Left lung (tissue), 10 donors: Measurements from ENCODE around the gene DNAJC27. TPM values are rescaled to one million over a fixed set of nuclear protein-coding genes. Genes with fewer than 3 reads are reported as not detected.

Source experiments
- ATAC-seq: fragments of 200-7000 bp; cut with Tn5 transposase; one replicate; pipeline ENCODE4 v1.9.1; 2020; ENCODE audit warnings: moderate library complexity
- DNase-seq, 4 donors: peaks; one replicate each; pipeline ENCODE4 v3.0.0-alpha.2; 2013 to 2020
- H3K27ac ChIP-seq, 2 donors: fragments of 200-600 bp; sonication (generic) in 1 of 2; one replicate each; pipeline versions ENCODE4 v1.5.0 to v1.8.0; 2020 to 2021
- H3K27me3 ChIP-seq, 2 donors: fragments of 200-600 bp; sonication (generic) in 1 of 2; one replicate each; pipeline versions ENCODE4 v1.5.0 to v1.8.0; 2020 to 2021
- H3K36me3 ChIP-seq, 2 donors: fragments of 200-600 bp; sonication (generic) in 1 of 2; one replicate each; pipeline versions ENCODE4 v1.5.0 to v1.8.0; 2020 to 2021
- H3K4me1 ChIP-seq, 2 donors: fragments of 200-600 bp; one replicate each; pipeline ENCODE4 v1.8.0; 2021
- H3K4me3 ChIP-seq, 2 donors: fragments of 200-600 bp; sonication (generic) in 1 of 2; one replicate each; pipeline versions ENCODE4 v1.5.0 to v1.8.0; 2020 to 2021; ENCODE audit warnings: mild to moderate bottlenecking in 1 of 2
- H3K9me3 ChIP-seq, 2 donors: fragments of 200-600 bp; sonication (generic) in 1 of 2; one replicate each; pipeline versions ENCODE4 v1.5.0 to v1.8.0; 2020 to 2021
- CTCF ChIP-seq, 2 donors: fragments of 200-600 bp; sonication (generic) in 1 of 2; IDR thresholded peaks; one replicate each; pipeline versions ENCODE4 v1.5.0 to v1.8.0; 2021; ENCODE audit warnings: antibody characterized with exemption in 2 of 2
- intact Hi-C, 2 donors: fragments of 100-400 bp; cut with DNase I; formaldehyde crosslinking; loops; one replicate each; pipeline versions ENCODE4 v1.11.2 to v1.14.2; 2022
- polyA plus RNA-seq, 6 donors: library from polyadenylated mRNA; unstranded; fragments of 120-200 nt; gene quantifications; one replicate each; pipeline ENCODE4 v1.2.1, GENCODE V29; 2013; ENCODE audit not compliant: insufficient read length in 6 of 6
- total RNA-seq, 2 donors: library from RNA; stranded (reverse); fragmentation: NEBNext Ultra II Directional; extraction: Animal tissue kit (Norgen Biotek cat#: 25700); gene quantifications; one replicate each; pipeline ENCODE4 v1.2.1, GENCODE V29; 2021
- donor health status: DM: no; HTN: yes; CAD: no.
- donor health status: DM: no; HTN: no; CAD: no.

DNAJC27 gene
- total and polyA plus RNA-seq, 8 donors, result 4.9 to 11.9 (median 10.3) TPM

GRCh38 chr2:24929230-24929629, 42.5 kb downstream of the DNAJC27 start:
- H3K27ac ChIP-seq, result no peak overlapping the region
- no peak for ATAC-seq
- no peak overlapping the region for H3K4me3 ChIP-seq
- no peaks in the 10 kb centered on the region for H3K36me3 ChIP-seq
- H3K4me1 ChIP-seq, result peaks cover 10 to 12% of the 10 kb centered on the region in 2 donors
- H3K27me3 ChIP-seq, result peaks cover 0 to 9% of the 10 kb centered on the region in 2 donors
- TF ChIP-seq CTCF (IDR thresholded peaks at IDR 0.05), result no peak
- H3K9me3 ChIP-seq, result no peaks in the 10 kb centered on the region
- intact Hi-C loops, result no loop called here
- no peak for DNase-seq

- DNase-seq, result no peak
- H3K27ac ChIP-seq, result no peak overlapping the region
These were observed 43.7 kb downstream of the DNAJC27 start for GRCh38 chr2:24928036-24928435.

GRCh38 chr2:24926602-24927252, 45.0 kb downstream of the DNAJC27 start:
- DNase-seq, result peak in 3 of 4 donors; percentile 39 to 83 (median 58)
- TF ChIP-seq CTCF (IDR thresholded peaks at IDR 0.05), result no peak

More at GRCh38 chr2:24928036-24928435, 43.7 kb downstream of the DNAJC27 start:
- TF ChIP-seq CTCF (IDR thresholded peaks at IDR 0.05), result no peak
- ATAC-seq, result no peak
- Histone ChIP-seq H3K4me1 (peaks cover 10 to 12% of the 10 kb centered on the region in 2 donors), H3K4me3 (no peak overlapping the region), H3K9me3 (no peaks in the 10 kb centered on the region), H3K36me3 (no peaks in the 10 kb centered on the region), H3K27me3 (peaks cover 0 to 9% of the 10 kb centered on the region in 2 donors)
- intact Hi-C loops, result no loop called here

GRCh38 chr2:24926220-24926601, 45.5 kb downstream of the DNAJC27 start:
- intact Hi-C loops, result no loop called here
- Histone ChIP-seq H3K4me3 (peak overlapping the region in 1 of 2 donors; percentile 10), H3K27ac (no peak overlapping the region), H3K4me1 (peaks cover 10 to 12% of the 10 kb centered on the region in 2 donors), H3K27me3 (peaks cover 0 to 17% of the 10 kb centered on the region in 2 donors), H3K36me3 (no peaks in the 10 kb centered on the region), H3K9me3 (no peaks in the 10 kb centered on the region)
- TF ChIP-seq CTCF (IDR thresholded peaks at IDR 0.05), result no peak
- DNase-seq (no peak), ATAC-seq (no peak)

More at GRCh38 chr2:24926602-24927252, 45.0 kb downstream of the DNAJC27 start:
- intact Hi-C loops, result no loop called here
- no peaks in the 10 kb centered on the region for H3K9me3 ChIP-seq
- no peak overlapping the region for H3K27ac ChIP-seq
- peak; percentile 82 for ATAC-seq
- H3K4me1 ChIP-seq, result peaks cover 10 to 12% of the 10 kb centered on the region in 2 donors
- peaks cover 0 to 12% of the 10 kb centered on the region in 2 donors for H3K27me3 ChIP-seq
- H3K4me3 ChIP-seq, result peak overlapping the region in 1 of 2 donors; percentile 10
- H3K36me3 ChIP-seq, result no peaks in the 10 kb centered on the region

- DNase-seq (no peak), ATAC-seq (no peak)
- TF ChIP-seq CTCF (IDR thresholded peaks at IDR 0.05), result no peak
- Histone ChIP-seq H3K27ac (no peak overlapping the region), H3K9me3 (no peaks in the 10 kb centered on the region), H3K36me3 (no peaks in the 10 kb centered on the region), H3K27me3 (peaks cover 0 to 21% of the 10 kb centered on the region in 2 donors), H3K4me1 (peaks cover 10 to 15% of the 10 kb centered on the region in 2 donors), H3K4me3 (no peak overlapping the region)
- intact Hi-C loops, result no loop called here
These were observed 45.9 kb downstream of the DNAJC27 start for GRCh38 chr2:24925815-24926214.
